ENCODE data around the gene DNAJC1.

- TF ChIP-seq, protein P1, sequence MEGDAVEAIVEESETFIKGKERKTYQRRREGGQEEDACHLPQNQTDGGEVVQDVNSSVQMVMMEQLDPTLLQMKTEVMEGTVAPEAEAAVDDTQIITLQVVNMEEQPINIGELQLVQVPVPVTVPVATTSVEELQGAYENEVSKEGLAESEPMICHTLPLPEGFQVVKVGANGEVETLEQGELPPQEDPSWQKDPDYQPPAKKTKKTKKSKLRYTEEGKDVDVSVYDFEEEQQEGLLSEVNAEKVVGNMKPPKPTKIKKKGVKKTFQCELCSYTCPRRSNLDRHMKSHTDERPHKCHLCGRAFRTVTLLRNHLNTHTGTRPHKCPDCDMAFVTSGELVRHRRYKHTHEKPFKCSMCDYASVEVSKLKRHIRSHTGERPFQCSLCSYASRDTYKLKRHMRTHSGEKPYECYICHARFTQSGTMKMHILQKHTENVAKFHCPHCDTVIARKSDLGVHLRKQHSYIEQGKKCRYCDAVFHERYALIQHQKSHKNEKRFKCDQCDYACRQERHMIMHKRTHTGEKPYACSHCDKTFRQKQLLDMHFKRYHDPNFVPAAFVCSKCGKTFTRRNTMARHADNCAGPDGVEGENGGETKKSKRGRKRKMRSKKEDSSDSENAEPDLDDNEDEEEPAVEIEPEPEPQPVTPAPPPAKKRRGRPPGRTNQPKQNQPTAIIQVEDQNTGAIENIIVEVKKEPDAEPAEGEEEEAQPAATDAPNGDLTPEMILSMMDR (IDR thresholded peaks at IDR 0.05; ENCODE audit: low read length), result no peak
- no peak for TF ChIP-seq EZH2 (IDR thresholded peaks at IDR 0.05; ENCODE audit: borderline replicate concordance, low read length)
These were observed 176.2 kb downstream of the DNAJC1 start for GRCh38 chr10:21827308-21827707.
